Activated naive CD4-positive, alpha-beta T cell treated with anti-CD3 and anti-CD28 coated beads, Interleukin-2, amount 10 ng/mL, durations not matched to agents 5 hours and 36 hours (primary cell): ENCODE measurements around the gene RCC2. TPM values are rescaled to one million over a fixed set of nuclear protein-coding genes. Genes with fewer than 3 reads are reported as not detected.

Source experiments
- total RNA-seq, 2 experiments: library from RNA; stranded (reverse); gene quantifications; one replicate each; pipeline ENCODE4 v1.2.3, GENCODE V29; 2021

Gene RCC2
- total RNA-seq = 100 to 1,000 TPM; 104 to 107 TPM

DNA sequence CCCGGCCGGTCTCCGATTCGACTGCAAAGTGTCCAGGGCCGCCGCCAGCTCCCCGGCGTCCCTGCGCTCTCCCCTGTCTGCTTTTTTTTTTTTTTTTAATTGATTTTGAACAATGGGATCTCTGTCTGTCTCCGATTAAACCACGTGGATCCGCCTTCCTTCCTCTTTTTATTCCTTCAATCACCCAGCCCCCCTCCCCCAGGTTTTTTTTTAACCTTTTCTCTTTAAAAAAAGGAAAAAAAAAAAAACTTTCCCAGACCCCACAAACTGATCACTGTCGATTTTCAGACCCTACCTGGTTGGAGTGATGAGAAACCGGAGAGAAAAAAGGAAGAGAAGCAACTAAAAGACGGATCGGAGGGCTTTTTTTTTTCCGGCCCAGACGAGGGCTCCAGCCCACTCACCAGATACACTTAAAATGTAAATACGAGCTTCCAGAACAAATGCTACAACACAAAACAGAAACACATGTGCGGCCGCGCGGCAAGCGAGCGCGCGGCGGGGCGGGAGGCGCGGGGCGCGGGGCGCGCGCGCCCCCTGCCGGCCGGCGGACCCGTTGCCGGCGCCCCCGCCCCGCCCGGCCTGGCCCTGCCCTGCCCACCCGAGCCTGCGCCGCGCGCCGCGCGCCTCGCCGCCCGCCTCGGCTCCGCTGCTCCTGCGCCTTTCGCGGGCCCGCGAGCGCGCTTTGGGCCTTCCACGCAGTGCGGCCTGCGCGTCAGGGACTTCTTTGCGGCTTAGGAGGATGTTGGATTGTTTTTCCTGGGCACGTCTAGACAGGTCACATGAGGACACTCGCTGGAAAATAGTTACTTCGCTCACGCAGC, at the start of gene RCC2:
Gene RCC2 (minus strand): TSS at position 428 of the 824 bp plus-strand sequence. CDS start 1,163 bp downstream, outside the sequence.

DNA sequence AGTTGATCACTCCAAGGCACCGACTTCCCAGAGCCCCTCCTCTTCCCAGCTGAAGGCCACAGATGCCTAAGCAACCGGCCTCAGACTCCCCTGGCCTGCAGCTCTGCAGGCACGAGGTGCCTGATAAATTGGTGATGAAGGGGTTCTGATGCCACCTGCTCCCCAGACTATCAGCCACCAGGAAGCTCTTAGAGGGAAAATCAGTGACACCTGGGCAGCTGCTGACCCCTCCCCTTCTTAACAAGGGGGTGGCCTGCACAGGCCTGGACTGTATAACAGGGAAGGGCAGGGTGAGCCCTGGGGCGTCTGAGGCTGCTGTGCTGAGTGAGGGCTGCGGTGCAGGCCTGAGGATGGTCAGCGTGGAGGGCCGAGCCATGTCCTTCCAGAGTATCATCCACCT, 67.6 kb downstream of the RCC2 start, which contains the start of gene PADI6:
Gene PADI6 (plus strand): TSS at position 301 of the 400 bp plus-strand sequence. CDS start 50 bp downstream, at position 351.

Other genes with a start within 250 kb of the RCC2 start
- gene PADI1, start 234.5 kb downstream of the RCC2 start, total RNA-seq = not detected
- not detected for gene PADI3, start 190.6 kb downstream of the RCC2 start, total RNA-seq
- gene PADI4, start 131.5 kb downstream of the RCC2 start, total RNA-seq = under 1 TPM; 0.65 to 0.71 TPM
- not detected for gene PADI6, start 67.5 kb downstream of the RCC2 start, total RNA-seq
- gene ARHGEF10L, start 100.0 kb upstream of the RCC2 start, total RNA-seq = not detected